GM19099 (cell line): Measurements from ENCODE around the gene ARHGEF17.

Experiments used
- POLR2A ChIP-seq: IDR thresholded peaks from 3 replicates; pipeline ENCODE4 v1.6.1; 2011; ENCODE audit warnings: low read depth; ENCODE audit not compliant: insufficient read length; ENCODE audit errors: extremely low read depth

The ARHGEF17 gene

DNA sequence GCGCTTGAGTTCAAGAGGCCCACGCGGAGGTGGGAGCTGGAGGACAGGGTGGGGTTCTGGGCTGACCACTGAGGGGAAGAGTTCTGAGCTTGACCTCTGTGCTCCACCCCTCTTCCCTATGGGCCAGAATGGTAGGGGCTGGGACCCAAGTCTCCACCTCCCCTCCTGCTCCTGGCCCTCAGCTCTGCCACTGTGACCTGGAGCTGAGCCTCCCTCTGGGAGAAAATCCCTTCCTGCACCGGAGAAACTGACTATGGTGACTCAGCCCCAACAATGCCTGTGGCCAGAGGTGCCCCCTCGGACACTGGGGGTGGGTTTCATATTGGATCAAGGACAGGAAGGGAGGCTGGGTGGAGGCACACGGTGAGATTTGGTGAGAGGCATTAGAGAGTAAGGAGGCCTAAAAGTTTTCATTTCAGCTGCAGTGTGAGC is 91.1 kb downstream of the ARHGEF17 start:
- no peak for TF ChIP-seq POLR2A

DNA sequence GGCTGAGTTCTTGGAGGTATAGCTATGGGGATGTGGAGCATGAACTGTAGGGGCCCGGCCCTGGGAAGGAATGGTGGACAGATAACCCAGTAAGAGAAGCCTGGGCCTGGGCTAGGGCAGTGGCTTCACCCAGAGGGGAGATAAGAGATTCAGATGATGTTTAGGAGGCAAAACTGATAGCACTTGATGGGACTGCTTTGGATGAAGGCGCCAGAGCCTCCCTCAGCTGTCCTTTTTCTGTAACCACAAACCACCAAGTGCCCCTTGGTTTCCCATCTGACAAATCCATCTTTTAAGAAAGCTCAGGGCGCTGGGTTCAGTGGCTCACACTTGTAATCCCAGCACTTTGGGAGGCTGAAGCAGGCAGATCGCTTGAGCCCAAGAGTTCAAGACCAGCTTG is 91.6 kb downstream of the ARHGEF17 start:
- no peak for TF ChIP-seq POLR2A

DNA sequence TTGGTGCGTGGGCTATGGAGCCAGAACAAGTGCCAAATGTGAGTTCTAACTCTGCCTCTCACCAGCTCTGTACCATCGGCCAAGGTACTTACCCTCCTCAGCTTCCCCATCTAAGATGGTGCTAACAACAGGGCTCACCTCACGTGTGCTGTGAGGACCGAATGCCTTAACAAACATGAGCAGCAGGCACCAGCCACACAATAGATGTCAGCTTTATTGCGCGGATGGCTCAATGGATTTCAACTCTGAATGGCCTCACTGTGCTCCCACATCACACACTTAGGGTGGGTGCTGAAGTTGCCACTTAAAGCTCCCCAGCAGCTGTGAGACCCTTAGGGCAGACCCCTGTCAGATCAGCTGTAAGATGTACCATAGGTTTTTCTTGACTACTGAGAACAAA is 92.2 kb downstream of the ARHGEF17 start:
- no peak for TF ChIP-seq POLR2A

DNA sequence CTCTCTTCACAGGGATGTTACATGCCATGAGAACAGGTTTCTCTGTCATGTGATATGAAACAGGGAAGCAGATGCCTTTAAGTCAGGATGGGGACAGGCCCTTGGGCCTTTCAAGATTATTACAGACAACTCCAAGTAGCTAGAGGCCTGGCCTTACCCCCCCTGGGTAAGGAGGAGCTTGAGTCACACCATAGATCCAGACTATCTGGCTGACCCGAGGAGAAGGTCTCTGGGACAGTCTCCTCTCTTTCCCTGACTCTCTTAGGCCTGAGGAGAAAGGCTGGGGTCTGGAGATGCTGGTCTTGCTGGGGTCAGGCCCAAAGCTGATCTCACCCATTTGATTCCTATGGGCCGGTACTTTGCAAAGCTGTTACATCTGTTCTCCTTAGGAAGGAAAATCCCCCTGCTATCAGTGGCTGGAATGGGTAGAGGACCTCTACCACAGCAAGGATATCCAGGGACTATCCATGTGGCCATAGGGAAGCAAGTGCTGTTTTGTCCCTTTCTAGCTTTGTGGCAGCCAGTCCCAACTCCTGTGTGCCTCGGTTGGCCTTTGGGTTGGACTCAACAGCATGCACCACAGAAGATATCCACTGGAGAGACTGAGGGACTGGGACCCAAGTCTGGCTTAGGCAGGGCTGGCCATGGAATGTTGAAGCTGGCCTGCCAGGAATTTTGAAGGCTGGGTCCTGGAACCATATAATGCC is 93.3 kb downstream of the ARHGEF17 start:
- no peak for TF ChIP-seq POLR2A

DNA sequence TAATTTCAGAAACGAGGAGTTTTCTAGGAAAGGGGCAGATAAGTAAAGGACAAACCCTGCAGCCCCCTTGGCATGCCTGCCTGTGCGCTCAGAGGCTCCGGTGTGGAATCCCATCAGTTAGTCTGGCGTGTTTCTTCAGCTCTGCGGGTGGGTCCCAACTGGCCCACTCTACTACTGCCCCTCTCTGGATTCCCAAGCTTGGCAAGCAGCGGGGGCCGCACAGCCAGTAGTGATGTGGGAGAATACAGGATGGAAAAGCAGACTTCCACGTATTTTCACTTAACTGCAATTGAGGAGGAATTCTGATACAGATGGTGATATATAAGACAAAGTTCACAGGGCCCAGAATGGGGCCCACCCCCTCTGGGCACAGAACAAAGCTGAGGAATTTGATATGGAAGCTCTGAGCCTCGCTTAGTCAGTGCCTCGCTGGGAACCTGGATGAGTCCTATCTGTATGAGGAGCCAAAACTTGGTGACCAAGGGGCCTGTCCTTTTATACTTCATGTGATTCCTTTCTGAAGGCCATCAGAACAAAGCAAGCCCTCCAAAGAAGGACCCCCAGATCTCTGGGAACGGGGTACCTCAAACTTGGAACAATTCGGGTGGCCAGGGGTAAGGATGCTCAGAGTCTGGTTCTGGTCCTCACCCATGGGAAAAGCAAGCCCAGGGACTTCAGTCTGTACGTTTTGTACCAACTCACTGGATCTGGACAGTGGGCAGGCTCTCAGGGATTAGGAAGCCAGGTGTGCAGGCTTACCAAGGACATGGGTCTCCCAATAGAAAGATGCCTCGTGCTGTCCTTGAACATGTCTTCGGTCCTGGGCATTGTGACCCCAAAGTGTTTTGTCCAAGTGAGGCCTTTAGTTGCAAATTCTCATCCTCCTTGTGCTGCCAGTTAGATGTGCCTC is 94.1 kb downstream of the ARHGEF17 start:
- no peak for TF ChIP-seq POLR2A

- no peak for TF ChIP-seq POLR2A
Measured at GRCh38 chr11:73402834-73403185, 94.7 kb downstream of the ARHGEF17 start.

GRCh38 chr11:73403541-73403940 is 95.5 kb downstream of the ARHGEF17 start:
- no peak for TF ChIP-seq POLR2A

GRCh38 chr11:73404048-73404447 is 96.0 kb downstream of the ARHGEF17 start:
- no peak for TF ChIP-seq POLR2A

- TF ChIP-seq POLR2A: no peak
Measured at GRCh38 chr11:73404506-73405145, 96.5 kb downstream of the ARHGEF17 start.

GRCh38 chr11:73405146-73405510 is 97.1 kb downstream of the ARHGEF17 start:
- TF ChIP-seq POLR2A: no peak

DNA sequence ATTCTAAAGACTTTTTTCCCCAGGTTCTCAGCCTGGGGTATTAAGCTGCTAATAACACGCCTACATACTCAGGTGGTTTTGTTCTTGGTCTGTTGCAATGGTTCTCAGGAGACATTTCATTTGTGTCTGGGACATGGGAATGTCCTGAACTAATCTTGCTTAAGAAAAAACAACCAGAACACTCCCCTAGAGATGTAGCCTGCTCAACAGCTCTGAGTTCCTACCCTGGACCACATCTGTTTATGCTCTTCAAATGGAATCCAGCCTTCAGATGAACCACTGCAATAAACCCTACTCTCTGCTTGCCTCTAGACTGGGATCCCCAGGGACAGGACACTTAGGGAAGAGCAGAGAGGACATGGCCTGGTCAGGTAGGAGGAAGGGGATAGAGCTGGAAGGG is 98.1 kb downstream of the ARHGEF17 start:
- TF ChIP-seq POLR2A: no peak

DNA sequence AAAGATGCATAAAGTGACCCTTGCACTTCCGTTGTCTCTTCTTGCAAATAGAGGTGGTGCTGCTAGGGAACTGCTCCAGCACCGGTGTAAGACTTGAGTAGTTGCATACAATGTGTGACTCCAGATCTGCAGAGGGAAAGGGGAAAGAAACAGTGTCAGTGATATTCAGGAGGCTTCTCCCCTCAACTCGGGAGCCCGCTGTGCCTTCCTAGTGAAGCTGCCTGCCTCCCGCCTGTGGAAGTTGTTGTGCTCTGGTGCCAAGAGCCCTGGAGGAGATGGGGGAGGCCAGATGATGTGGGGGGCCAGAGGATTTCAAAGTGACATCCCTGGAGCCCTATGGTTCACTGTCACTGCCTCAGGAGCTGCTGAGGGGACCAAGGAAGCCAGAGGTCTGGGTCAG is 98.5 kb downstream of the ARHGEF17 start:
- no peak for TF ChIP-seq POLR2A

DNA sequence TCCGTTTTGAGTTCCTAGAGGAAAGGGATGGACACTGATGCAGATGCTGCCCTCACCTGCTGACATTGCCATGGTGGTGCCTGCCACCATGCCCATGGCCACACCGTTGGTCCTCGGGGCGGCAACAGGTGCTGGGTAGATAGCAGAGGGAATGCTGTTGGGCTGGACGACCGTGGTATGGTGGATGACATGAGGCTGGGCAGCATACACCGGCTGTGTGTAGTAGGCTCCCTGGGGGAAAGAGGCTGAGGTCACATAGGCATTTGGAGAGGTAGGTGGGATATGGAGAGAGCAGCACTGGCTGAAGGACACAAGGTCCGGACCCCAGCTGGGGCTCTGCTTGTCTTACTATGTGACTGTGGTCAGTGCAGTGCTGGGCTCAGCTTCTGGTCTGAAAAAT is 101.4 kb downstream of the ARHGEF17 start:
- TF ChIP-seq POLR2A: no peak

DNA sequence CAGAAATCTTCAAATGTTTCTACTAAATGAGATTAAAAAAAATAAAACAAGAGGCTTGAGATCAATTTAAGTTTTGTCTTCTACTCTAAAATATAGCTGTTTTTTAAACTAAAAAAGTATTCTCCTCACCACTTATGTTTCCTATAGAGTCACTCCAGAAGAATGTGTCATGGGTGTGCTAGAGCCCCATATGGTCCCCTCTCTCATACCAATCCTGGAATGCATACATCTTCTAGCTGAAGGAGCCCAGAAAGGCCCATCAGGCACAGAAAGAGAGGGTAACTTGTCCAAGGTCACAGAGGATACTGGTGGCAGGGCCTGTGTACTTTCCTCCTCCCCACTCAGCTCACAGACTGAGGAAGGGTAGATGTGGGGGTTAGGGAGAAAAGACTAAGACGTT is 102.6 kb downstream of the ARHGEF17 start:
- TF ChIP-seq POLR2A: no peak

GRCh38 chr11:73411031-73411430 is 103.0 kb downstream of the ARHGEF17 start:
- TF ChIP-seq POLR2A: no peak

DNA sequence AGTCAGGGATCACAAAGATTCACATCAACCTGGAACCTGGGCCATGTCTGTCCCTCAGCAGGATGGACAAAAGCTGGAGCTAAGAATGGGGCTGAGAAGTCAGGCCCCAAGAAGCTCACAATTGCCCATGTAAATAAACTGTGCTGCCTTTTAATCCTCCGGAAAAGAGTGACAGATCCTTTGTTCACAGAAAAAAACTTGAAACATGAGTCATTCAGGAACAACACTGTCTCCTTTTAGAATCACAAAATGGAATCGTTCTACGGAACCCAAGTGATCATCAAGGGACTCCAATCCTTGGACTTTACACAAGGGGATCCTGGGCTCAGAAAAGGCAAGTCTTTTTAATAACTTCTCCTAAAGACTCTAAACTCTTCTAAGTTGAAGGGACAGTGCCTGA is 104.2 kb downstream of the ARHGEF17 start:
- no peak for TF ChIP-seq POLR2A
